Ishikawa (cell line): ENCODE measurements around the gene NHS.

Experiments used
- CEBPB ChIP-seq: IDR thresholded peaks from 2 replicates; pipeline ENCODE4 v1.6.1; 2012
- CREB1 ChIP-seq: IDR thresholded peaks from 2 replicates; pipeline ENCODE4 v1.6.1; 2012; ENCODE audit warnings: low read depth
- EGR1 ChIP-seq: IDR thresholded peaks from 2 replicates; pipeline ENCODE4 v1.6.1; 2012
- FOXM1 ChIP-seq: IDR thresholded peaks from 2 replicates; pipeline ENCODE4 v1.6.1; 2012; ENCODE audit warnings: low read depth, borderline replicate concordance
- NFIC ChIP-seq: IDR thresholded peaks from 2 replicates; pipeline ENCODE4 v1.6.1; 2012
- TAF1 ChIP-seq: IDR thresholded peaks from 2 replicates; pipeline ENCODE4 v1.6.1; 2012; ENCODE audit warnings: low read depth, mild to moderate bottlenecking
- YY1 ChIP-seq: IDR thresholded peaks from 2 replicates; pipeline ENCODE4 v1.6.1; 2012; ENCODE audit warnings: low read depth
- TF ChIP-seq, protein P1 (sequence below): IDR thresholded peaks from 2 replicates; pipeline ENCODE4 v1.6.1; 2012; ENCODE audit warnings: low read depth, mild to moderate bottlenecking
- TF ChIP-seq, protein P2 (sequence below): IDR thresholded peaks from 2 replicates; pipeline ENCODE4 v1.6.1; 2012

DNA sequence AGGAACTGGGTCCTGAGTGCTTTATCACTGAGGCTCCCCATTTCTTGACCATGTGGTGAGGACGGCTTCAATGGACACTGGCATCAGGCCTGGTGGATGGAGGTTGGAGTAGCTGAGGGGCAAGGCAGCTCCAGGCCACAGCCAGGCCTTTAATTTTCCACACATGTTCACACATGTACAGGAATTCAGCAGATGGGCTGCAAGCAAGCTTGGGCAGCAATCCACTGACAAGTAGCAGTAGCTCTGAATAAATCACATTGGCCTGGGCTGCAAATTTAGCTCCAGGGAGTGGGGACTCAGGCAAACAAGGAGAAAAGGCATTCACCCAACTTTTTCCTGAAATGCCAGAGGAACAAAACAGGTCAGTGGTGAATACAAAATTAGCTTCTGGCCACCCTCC, 254.5 kb downstream of the NHS start:
- TF ChIP-seq YY1: no peak
- no peak for TF ChIP-seq CEBPB
- TF ChIP-seq TAF1: no peak
- TF ChIP-seq FOXM1: no peak
- no peak for TF ChIP-seq CREB1
- no peak for TF ChIP-seq NFIC
- TF ChIP-seq EGR1: no peak
- TF ChIP-seq, protein P1, sequence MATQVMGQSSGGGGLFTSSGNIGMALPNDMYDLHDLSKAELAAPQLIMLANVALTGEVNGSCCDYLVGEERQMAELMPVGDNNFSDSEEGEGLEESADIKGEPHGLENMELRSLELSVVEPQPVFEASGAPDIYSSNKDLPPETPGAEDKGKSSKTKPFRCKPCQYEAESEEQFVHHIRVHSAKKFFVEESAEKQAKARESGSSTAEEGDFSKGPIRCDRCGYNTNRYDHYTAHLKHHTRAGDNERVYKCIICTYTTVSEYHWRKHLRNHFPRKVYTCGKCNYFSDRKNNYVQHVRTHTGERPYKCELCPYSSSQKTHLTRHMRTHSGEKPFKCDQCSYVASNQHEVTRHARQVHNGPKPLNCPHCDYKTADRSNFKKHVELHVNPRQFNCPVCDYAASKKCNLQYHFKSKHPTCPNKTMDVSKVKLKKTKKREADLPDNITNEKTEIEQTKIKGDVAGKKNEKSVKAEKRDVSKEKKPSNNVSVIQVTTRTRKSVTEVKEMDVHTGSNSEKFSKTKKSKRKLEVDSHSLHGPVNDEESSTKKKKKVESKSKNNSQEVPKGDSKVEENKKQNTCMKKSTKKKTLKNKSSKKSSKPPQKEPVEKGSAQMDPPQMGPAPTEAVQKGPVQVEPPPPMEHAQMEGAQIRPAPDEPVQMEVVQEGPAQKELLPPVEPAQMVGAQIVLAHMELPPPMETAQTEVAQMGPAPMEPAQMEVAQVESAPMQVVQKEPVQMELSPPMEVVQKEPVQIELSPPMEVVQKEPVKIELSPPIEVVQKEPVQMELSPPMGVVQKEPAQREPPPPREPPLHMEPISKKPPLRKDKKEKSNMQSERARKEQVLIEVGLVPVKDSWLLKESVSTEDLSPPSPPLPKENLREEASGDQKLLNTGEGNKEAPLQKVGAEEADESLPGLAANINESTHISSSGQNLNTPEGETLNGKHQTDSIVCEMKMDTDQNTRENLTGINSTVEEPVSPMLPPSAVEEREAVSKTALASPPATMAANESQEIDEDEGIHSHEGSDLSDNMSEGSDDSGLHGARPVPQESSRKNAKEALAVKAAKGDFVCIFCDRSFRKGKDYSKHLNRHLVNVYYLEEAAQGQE: no peak
- TF ChIP-seq, protein P2, sequence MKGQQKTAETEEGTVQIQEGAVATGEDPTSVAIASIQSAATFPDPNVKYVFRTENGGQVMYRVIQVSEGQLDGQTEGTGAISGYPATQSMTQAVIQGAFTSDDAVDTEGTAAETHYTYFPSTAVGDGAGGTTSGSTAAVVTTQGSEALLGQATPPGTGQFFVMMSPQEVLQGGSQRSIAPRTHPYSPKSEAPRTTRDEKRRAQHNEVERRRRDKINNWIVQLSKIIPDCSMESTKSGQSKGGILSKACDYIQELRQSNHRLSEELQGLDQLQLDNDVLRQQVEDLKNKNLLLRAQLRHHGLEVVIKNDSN: no peak
